GM18505 (cell line): ENCODE measurements around the gene OPTC.
"Not testable (repeated sequence)": the region's sequence is repeated elsewhere in the genome, so short reads cannot be mapped to it uniquely, and the experiment has no call there.

Source experiments
- ATAC-seq: cut with Tn5 transposase; IDR thresholded peaks from one replicate; pipeline ENCODE4 v1.9.1; 2021; ENCODE audit not compliant: unreplicated experiment
- POLR2A ChIP-seq: IDR thresholded peaks from 4 replicates; pipeline ENCODE4 v1.6.1; 2011; ENCODE audit warnings: borderline replicate concordance; ENCODE audit not compliant: insufficient read depth, insufficient read length; ENCODE audit errors: extremely low read depth

OPTC gene

DNA sequence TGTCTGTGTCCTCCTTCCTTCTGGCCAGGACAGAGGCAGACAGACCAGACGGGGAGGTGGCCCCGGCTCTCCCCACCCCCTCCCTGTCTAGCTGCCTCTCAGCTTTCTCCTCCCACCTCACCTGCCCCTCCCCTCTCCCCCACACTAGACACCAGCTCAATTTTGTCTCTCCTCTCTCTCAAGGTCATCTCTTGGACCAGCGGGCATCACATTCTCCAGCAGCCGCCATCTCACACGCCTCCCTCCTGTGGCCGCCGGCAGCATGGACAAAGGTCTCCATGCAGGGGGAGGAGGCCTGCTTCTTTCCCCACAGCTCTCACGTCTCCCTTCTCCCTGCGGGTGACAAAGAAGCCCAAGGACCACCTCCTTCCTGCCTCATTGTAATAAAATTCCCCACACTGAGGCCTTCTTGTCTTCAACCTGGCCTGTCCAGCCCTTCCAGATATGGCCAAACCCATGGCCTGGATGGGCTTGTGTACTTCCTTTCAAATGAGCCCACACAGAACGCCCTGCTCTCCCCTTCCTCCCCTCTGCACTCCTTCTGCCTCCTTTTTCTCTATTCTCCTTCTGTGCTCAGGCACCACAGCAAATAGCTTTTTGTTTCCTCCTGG lies 14.6 kb downstream of the OPTC start:
- no peak for ATAC-seq
- no peak for TF ChIP-seq POLR2A

DNA sequence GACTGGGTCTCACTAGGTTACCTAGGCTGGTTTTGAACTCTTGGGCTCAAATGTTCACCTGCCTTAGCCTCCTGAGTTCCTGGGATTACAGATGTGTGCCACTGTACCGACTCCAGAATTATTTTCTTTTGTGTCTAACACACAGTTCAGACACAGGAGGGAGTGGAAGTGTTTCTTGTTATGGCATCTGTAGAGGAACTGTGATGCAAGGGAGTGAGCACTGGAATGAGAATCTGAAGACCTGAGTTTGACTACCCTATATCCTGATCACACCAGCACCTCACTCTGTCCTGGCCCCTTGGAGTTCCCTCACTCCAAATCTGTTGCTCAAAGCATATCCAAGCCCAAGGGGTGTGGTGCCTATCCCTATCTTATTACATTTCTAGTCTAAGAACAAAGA lies 15.2 kb downstream of the OPTC start:
- ATAC-seq = no peak
- TF ChIP-seq POLR2A = no peak

DNA sequence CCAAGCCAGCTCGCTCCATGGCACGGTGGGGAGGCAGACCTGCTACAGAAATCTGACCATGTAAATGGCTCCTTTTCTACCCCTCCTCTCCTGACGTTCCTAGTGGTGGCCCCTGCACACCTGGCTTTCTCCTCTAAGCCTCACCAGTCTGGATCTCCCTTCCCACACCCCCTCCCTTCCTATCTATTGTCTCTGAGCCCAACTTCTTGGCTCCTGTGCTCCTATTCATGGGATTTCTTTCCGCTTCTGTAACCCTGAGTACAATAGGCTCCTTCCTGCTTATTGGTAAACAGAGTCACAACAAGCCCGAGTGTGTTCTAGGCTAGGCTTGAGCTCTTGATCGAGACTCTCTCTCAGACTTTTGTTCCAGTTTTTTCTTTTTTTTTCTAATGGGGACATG lies 17.6 kb downstream of the OPTC start:
- TF ChIP-seq POLR2A = no peak
- ATAC-seq = no peak

DNA sequence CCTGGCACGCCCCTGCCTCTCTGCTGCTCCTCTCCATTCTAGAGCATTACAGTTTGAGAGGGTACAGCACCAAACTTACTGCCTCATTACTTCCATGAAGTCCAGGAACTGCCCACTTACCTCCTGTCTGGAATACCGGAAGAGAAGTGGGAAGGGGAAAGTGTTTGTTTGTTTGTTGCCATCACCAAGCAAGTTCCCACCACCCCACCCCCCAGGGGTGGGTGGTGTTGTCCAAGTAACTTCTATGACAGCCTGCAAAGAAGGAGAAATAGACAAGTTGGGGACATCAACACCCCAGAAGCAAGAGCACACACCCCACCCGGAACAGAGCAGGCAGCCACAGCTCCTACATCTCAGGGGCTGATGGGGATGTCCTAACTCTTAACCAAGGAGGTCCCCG lies 18.0 kb downstream of the OPTC start:
- TF ChIP-seq POLR2A = no peak
- no peak for ATAC-seq

DNA sequence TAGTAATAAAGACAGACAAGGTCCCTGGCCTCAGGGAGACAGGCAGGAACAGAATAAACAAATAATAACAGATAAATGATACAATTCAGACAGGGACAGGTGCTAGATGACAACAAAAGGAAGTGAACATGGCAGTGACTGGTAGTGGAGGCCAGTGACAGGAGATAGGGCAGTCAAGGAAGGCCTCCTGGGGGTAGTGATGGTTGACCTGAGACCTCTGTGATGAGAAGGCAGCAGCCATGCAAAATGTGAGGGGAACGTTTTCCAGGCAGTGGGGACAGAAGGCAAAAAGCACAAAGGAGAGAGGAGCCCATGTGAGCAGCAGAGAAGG lies 18.5 kb downstream of the OPTC start:
- TF ChIP-seq POLR2A = no peak
- no peak for ATAC-seq

DNA sequence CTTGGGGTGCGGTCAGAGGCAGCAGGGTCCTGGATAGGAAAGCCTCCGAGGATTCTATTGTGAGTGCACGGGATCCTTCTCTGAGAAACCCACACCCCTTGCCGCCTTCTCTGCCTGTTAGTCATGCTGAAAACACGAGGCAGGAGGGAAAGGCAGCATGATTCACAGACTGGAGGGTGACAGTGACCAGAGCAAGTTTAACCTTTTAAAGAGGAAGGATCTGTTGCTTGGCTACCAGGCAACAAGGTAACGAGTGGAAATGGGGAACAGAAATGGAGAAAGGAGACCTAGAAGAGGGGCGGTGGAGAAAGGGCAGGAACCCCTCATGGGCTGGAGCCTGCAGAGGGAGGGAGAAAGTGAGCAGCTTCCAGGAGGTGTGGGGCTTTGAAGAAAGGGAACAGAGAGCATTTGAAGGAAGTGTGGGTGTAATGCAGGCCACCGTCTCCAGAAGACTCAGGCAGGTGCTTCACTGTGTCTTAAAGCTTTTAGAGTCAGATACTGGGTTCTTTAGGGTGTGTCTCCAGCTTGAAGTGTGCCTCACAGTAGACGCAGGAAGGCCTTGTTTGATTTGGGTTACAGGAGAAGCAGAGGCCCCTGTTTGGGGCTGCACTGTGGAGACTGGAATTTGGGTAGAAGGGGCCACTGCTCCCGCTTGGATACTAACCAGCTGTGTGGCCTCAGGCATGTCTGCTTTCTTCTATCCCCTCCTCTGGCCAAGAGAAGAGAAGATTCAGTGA lies 19.1 kb downstream of the OPTC start:
- ATAC-seq = no peak
- no peak for TF ChIP-seq POLR2A

DNA sequence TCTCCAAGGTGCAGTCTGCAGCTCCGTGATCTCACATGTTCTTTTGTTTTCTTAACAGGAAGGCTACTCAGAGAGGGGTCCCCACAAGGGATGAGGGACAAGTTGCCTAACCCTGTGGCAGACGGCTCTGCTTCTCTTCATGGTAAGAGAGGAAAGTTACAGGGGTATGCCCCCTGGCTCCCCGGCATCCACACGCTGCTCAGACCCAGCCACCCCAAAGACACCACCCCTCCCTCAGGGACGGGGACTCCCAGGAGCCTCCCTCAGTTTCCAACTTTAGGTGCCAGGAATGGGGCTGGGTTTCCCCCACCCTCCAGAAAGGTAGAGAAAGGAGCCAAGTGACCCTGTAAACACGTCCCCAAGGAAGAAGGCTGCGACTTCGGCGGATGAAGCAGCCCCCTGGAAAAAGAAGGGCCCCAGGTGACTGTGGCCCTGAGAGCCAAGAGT lies 19.7 kb downstream of the OPTC start:
- ATAC-seq = no peak
- TF ChIP-seq POLR2A = no peak

DNA sequence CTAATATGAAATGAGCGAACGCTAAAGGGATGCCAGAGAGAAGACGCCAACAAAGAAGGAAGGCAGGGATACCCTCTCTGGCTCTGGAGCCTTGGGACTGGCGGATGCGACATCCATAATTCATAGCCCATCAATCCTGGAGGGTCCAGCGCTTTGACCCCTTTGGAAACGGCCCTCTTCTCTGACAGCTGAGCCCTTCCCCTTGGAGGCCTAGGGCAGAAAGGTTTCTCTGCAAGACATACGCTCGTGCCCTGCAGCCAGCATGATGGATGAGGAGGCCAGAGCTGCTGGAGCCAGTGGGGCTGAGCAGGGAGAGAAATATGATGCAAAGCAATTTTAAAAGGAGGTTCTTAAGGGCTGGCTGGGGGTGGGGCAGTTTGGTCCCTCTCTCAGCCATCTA lies 22.2 kb downstream of the OPTC start:
- no peak for ATAC-seq

DNA sequence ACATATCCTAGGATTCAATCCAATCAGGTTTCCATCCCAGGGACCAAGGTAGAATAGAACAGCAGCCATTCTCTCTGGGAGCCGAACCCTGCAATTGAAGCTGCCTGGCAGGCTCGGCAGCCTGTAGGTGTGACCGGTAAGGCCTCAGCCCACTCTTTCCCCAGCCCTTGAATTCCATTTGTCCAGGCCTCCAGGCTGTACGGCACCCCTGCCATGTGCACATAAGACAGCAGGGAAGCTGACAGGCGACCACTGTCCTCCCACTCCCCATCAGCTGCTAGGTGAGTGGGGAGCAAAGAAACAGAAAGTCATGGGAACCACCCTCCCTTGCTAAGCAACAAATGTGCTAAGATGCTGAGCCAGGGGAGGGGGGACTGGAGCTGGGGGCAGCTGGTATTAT lies 23.0 kb downstream of the OPTC start:
- no peak for ATAC-seq
- TF ChIP-seq POLR2A = no peak

More for the DNA sequence above, 22.2 kb downstream of the OPTC start:
- no peak for TF ChIP-seq POLR2A

DNA sequence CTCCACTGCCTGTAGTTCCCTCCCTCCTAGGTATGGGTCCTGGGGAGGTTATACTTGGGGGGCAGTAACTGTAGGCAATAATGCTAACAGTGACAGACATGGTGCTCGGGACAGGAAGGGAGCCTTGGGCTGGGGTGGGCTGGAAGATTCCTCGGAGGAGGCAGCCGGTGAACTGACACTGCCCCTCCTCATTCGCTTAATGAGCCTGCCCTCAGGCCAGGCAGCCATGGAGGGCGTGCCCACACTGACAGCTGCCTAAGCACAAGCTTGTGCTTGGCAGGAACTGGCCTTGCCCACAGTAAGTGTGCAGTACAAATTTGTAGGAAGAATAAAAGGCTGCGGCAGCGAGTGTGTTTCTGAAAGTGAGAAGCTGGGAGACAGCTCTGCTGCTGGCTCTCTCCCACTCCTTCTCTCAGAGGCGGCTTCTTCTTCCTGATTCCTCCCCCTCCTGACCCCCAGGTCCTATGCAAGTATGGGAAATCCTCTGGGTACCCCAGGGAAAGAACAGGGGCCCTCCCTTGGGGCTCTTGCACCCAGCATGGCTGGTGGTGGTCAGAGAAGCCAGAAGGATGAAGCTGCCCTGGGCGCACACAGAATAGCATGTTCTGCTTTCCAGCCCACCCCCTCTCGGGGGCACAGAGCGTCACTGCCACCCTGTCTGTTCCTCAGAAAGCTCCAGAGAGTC lies 23.6 kb downstream of the OPTC start:
- no peak for ATAC-seq
- no peak for TF ChIP-seq POLR2A

DNA sequence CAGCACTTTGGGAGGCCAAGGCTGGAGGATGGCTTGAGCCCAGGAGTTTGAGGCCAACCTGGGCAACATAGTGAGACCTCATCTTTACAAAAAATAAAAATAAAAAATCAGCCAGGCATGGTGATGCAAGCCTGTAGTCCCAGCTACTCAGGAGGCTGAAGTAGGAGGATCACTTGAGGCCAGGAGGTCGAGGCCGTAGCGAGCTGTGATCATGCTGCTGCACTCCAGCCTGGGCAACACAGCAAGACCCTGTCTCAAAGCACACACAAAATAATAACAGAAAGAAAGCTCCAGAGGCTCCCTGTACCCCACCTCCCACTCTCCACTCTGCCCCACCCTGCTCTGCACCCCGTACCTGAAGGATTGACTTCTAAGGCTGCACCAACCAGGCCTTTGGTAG lies 24.2 kb downstream of the OPTC start:
- ATAC-seq = not testable (repeated sequence)

DNA sequence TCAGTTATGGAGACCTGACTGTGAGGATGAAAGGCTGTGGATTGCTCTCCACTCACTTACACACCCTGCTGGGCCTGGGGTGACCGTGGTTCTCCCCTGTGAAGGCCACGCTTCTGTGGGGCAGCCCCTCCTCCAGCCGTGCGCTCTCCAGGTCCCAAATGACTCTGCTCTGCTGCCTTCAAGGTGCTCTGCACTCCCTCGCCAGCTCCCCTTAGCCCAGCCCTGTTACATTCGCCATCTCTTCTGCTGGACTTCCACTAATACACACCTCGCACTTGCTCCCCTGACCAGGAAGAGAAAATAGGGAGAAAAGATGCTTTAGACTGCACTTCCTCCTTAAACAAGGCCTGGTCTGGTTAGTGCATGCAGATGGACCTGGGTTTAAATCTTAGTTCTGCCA lies 24.6 kb downstream of the OPTC start:
- TF ChIP-seq POLR2A = no peak
- no peak for ATAC-seq

DNA sequence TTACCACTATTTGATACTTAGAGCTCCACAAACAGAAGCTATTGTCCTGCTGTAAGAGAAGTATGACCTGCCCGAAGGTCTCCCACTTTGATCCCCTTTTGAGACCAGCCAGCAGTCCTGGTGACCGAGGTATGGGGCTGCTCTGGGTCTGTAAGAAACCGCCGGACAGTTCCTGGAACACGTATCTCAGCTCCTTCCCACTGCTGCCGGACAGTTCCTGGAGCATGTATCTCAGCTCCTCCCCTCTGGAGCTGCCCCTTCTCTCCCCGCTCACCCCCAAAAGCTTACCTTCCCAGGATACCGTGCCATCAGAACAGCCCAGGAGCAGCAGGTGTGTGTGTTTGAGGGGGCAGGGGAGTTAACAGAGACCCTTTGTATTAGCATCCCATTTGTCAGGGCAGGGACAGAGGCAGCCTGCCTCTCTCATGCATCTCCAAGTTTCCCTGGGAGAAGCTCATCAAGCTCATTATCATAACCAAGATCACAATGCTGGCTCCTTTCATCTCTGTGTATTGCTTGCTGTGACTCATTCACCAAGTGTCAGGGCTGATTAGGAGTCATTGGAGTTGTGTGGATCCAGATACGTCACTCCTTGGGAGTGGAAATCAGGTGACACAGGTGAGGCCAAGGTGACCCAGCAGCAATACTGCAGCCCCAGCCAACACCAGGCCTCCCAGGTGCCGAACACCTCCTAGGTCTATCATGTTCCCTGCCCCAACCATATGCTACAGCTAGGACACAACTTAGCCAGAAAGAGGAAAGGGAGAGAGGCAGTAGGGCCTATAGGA lies 25.3 kb downstream of the OPTC start:
- no peak for ATAC-seq

More for the DNA sequence above, 25.3 kb downstream of the OPTC start:
- TF ChIP-seq POLR2A = no peak
